Body of pancreas (tissue), 4 donors: ENCODE measurements around the gene NELFB.

Experiments used
- CTCF ChIP-seq, 7 experiments: fragments of 450-650 bp in 4 of 7; fragments of 200-600 bp in 3 of 7; sonication (generic) in 3 of 7; IDR thresholded peaks; one replicate each; pipeline ENCODE4 v1.5.1; 2016 to 2019; ENCODE audit warnings: antibody characterized with exemption in 7 of 7
- POLR2A ChIP-seq, 3 donors: fragments of 450-650 bp; IDR thresholded peaks; one replicate each; pipeline ENCODE4 v1.6.1; 2016; ENCODE audit warnings: antibody characterized with exemption in 3 of 3, mild to moderate bottlenecking in 2 of 3

GRCh38 chr9:137221095-137221505 is 34.0 kb upstream of the NELFB start:
- no peak for TF ChIP-seq POLR2A (IDR thresholded peaks at IDR 0.05)
- TF ChIP-seq CTCF (IDR thresholded peaks at IDR 0.05) = no peak
